Measurements from ENCODE around the gene EML6.

- TF ChIP-seq, protein P1, sequence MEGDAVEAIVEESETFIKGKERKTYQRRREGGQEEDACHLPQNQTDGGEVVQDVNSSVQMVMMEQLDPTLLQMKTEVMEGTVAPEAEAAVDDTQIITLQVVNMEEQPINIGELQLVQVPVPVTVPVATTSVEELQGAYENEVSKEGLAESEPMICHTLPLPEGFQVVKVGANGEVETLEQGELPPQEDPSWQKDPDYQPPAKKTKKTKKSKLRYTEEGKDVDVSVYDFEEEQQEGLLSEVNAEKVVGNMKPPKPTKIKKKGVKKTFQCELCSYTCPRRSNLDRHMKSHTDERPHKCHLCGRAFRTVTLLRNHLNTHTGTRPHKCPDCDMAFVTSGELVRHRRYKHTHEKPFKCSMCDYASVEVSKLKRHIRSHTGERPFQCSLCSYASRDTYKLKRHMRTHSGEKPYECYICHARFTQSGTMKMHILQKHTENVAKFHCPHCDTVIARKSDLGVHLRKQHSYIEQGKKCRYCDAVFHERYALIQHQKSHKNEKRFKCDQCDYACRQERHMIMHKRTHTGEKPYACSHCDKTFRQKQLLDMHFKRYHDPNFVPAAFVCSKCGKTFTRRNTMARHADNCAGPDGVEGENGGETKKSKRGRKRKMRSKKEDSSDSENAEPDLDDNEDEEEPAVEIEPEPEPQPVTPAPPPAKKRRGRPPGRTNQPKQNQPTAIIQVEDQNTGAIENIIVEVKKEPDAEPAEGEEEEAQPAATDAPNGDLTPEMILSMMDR (IDR thresholded peaks at IDR 0.05; ENCODE audit: control extremely low read depth in 1 of 3, insufficient read depth in 1 of 3, low read depth in 1 of 3, low read length in 3 of 3) = no peak
- no peak for TF ChIP-seq EP300 (IDR thresholded peaks at IDR 0.05; ENCODE audit: borderline replicate concordance in 1 of 2, low read depth in 2 of 2, low read length in 2 of 2)
- TF ChIP-seq MAX (IDR thresholded peaks at IDR 0.05) = no peak
- TF ChIP-seq CTBP2 (IDR thresholded peaks at IDR 0.05; ENCODE audit: borderline replicate concordance, insufficient read depth, insufficient read length, low read length) = no peak
- TF ChIP-seq POLR2A (IDR thresholded peaks at IDR 0.05; ENCODE audit: control extremely low read depth in 1 of 2, low read depth in 2 of 2, low read length in 2 of 2) = no peak
- no peak for TF ChIP-seq GABPA (IDR thresholded peaks at IDR 0.05; ENCODE audit: borderline replicate concordance, insufficient read depth, low read length)
- no peak for TF ChIP-seq RAD21 (IDR thresholded peaks at IDR 0.05 in 1 of 2, conservative IDR thresholded peaks at IDR 0.05 in 1 of 2; ENCODE audit: low read depth in 2 of 2, low read length in 2 of 2)
- no peak for TF ChIP-seq POLR2AphosphoS5 (IDR thresholded peaks at IDR 0.05; ENCODE audit: low read depth, low read length)
- TF ChIP-seq SP1 (IDR thresholded peaks at IDR 0.05; ENCODE audit: low read depth, low read length) = no peak
- no peak for TF ChIP-seq YY1 (IDR thresholded peaks at IDR 0.05; ENCODE audit: low read depth, low read length)
- TF ChIP-seq RNF2 (IDR thresholded peaks at IDR 0.05; ENCODE audit: borderline replicate concordance, low read depth, low read length, missing control alignments, poor library complexity, severe bottlenecking) = no peak
These were observed 12.2 kb downstream of the EML6 start for GRCh38 chr2:54735636-54736035.
